UCSD-AML1 (cell line): Measurements from ENCODE around the gene RAD50.

ENCODE experiments used
- DNase-seq: peaks from one replicate; lab custom pipeline; 2025; ENCODE audit not compliant: unreplicated experiment; lab: John Stamatoyannopoulos, UW

The RAD50 gene

DNA sequence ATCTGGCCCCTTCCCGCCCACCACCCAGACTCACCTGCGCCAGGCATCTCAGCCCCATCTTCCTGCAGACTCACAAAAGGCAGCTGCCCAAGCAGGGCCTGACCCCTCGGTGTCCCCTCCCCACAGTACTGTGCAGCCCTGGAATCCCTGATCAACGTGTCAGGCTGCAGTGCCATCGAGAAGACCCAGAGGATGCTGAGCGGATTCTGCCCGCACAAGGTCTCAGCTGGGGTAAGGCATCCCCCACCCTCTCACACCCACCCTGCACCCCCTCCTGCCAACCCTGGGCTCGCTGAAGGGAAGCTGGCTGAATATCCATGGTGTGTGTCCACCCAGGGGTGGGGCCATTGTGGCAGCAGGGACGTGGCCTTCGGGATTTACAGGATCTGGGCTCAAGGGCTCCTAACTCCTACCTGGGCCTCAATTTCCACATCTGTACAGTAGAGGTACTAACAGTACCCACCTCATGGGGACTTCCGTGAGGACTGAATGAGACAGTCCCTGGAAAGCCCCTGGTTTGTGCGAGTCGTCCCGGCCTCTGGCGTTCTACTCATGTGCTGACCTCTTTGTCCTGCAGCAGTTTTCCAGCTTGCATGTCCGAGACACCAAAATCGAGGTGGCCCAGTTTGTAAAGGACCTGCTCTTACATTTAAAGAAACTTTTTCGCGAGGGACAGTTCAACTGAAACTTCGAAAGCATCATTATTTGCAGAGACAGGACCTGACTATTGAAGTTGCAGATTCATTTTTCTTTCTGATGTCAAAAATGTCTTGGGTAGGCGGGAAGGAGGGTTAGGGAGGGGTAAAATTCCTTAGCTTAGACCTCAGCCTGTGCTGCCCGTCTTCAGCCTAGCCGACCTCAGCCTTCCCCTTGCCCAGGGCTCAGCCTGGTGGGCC is 103.1 kb downstream of the RAD50 start:
- DNase-seq: no peak

DNA sequence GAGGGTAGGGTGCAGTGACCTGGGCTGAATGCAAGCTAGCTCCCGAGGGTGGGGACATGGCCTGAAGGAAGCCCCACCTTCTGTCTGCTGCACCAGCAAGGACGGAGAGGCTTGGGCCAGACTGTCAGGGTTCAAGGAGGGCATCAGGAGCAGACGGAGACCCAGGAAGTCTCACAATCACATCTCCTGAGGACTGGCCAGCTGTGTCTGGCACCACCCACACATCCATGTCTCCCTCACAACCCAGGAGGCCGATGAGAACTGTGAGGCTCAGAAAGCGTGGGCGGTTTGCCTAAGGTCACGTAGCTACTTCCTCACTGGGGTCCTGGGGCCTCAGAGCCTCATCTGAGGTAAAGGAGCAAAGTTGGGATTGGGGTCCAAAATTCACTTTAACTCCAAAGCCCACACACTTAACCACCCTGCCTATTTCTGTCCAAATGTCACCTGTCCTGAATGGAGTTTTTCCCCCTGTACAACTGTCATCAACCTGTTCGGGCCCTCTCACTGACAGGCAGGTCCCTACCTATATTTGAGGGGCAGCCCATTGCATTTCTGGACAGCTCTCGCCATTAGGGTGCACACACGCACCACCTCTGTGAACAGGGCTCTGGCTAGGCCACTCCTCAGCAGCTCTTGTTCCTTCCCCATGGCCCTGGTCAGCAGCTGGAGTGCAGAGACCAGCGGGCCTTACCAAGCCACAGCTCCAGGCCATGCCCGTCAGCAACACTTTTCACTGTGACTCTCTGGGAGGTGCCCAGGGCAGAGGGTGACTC is 104.6 kb downstream of the RAD50 start:
- DNase-seq: no peak

DNA sequence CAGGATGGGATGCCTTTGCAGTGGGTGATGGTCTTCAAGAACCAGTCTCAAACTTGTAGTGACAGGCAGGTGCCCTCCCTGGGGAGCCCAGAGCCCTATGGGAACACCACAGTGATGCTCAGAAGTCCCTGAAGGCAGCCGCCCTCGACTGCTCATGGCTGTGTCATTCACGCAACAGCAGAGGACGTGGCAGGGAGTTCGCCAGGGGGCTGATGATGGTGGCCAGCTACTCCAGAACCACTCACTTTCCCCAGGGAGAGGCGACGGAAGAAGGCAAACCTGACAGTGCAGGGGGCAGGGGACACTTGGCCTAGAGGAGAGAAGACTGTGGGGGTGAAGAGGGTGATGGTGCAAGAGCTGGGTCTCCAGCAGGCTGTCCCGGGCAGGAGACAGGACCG is 105.2 kb downstream of the RAD50 start:
- no peak for DNase-seq

DNA sequence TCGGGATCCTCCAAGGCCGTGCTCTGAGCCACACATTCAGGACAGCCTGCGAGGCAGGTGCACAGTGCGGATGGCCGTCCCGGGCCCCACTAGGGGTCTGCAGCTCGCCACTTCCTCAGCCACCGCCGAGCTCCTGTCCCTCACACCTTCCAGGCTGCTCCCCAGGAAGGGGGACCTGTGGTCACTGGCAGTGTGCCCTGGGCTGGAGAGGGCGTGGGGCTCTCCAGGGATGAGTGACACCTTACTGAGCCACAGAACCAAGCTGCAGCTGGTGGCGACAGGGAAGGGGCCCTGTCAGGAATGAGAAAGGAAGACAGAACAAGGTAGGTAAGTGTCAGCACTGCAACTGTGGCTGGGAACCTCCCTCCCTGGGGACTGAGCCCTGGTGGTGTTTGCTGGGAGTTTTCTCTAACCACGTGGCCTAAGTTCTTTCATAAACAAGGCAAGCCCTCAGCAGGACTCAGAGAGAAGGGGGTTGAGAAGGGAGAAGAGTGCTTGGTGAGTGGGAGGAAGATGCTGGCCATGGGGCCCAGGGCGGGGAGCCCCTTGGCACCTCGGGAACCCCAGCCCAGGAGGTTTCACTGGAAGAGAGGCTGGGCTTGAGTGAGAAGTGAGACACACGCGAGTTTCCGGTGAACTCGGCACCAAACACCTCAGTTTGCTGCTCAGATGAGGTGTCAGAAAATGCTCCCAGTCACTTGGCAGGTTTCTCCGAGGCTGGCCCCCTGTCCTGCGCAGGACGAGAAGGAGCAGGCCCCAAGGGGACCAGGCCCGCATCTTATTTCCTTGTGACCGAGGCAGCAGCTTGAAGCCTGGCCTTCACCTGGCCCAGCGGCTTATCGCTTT is 106.4 kb downstream of the RAD50 start:
- peak; percentile 32 for DNase-seq

DNA sequence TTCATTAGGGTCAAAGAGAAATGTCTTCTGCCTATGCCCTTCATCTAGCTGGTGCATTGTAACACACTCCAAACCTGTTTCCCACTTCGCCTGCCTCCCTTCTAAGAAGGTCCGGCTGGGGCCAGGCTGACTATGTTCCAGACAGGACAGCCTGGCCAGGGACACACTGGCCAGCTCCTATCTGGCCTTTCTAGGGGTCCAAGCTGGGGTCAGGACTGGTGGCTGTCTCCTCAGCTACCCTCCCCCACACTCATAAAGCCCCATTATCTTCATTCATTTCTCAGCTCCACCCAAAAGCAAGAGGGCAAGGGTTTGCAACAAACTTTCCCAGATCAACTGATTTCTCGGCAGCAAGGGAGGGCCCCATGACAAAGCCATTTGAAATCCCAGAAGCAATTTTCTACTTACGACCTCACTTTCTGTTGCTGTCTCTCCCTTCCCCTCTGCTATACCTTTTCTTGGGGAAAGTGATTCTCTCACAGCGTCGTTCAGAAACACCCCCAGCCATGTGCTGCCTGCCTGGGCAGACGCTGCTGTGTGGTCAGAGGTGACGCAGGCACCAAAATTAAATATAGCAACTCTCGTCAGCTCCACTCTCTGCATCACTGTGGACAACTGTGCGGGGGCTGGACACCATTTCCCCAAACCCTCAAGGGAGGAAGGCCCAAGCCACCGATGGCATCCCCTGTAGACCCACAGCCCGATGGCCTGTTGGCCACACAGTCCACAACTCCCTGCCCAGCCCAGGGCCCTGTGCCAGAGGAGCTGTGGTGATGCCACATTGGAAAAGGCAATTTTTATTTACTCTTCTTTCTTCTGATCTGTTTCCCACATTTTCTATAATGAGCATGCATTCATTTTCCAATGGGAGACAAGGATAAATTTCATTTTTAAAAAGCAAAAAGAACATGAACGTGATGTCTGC is 107.3 kb downstream of the RAD50 start:
- no peak for DNase-seq

DNA sequence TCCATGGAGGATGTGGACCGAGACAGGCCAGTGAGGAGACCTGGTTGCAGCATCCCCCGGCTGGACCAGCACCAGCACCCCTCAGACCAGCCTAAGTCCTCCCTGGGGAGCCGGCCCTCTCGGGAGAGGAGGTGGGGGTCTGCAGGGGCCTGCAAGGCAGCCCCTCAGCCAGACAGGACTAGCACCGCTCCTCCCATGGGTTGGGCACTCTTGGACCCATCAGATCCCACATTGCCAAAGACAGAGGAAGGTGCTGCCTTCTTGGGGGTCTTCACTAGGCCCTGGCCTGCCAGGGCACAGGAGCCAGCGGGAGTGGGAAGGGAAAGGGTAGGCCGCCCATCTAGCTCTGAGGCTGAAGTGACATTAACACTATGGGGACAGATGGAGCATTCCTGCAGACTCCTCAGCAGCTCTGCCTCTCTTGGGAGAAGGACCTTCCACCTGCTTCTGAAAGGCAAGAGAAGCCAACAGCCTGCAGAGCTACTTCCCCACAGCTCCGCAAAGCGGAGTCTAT is 108.0 kb downstream of the RAD50 start:
- no peak for DNase-seq

DNA sequence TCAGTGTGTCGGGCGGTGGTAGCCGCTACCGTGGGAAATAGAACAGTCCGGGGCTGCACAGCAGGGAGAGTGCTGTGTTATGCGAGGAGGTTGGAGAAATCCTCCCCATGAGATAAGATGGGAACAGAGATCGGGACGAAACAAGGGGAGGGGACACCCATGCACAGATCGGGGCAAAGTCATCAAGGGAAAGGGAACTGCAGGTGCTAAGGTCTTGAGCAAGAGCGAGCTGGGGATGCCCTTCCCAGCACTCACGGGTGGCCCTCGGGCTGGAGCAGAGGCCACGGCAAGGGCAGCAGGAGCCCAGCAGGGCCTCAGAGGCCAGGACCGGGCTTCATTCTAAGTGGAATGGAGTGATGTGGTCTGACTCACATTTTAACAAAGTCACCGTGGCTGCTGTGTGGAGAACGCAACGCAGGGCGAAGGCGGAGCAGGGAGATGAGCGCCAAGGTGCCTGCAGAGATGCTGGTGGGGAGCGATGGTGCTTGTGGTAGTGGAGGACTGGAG is 108.8 kb downstream of the RAD50 start:
- no peak for DNase-seq

DNA sequence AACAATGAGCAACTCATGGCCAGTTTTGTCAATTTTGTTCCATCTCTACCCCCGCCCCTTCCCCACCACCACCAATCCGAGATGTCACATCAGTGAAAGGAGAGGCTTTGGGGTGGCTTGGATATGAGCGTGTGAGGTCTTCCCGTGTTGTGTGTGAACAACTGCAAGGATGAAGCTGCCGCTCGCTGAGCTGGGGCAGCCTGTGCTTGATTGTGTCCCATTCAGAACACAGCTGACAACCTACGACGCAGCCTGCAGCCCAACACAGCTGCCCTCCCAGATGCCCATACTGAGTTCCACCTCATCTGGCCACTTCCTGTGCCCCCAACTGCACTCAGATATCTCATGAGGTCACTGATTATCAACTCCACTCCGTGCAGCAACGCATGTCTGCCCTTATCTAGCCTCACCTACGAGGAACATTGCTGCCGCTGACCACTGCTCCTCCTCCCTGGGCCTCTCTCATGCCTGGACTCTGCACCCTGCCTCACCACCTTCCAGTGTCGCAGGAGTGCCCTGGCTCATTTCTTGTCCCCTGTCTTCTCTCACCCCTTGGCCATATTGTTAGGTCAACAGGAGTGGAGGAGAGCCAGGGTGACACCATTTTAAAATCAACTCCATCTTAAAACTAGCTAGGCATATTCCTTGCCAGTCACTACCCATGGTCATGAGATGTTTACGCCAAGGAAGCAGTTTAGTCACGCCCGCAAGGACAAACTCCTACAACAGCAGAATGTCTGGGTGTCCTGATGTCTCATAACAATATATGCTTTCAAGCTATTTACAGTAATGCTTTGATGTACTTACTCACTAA is 109.7 kb downstream of the RAD50 start:
- no peak for DNase-seq

DNA sequence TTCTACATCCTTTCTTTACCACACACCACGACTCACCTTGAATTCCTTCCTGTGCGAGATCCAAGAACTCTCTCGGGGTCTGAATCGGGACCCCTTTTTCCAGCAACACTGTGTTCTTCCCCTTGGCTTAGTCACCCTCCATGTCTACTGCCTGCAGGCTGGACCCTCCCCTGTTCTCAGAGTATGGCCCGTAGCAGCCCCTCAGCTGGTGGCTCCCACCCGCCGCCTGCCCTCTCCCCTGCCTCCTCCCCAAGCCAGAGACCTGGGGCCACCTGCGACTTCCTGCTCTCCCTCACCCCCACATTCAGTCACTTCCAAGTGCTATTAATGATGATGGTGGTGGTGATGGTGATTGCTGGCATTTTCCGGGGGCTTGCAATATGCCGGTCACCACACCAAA is 110.5 kb downstream of the RAD50 start:
- no peak for DNase-seq

DNA sequence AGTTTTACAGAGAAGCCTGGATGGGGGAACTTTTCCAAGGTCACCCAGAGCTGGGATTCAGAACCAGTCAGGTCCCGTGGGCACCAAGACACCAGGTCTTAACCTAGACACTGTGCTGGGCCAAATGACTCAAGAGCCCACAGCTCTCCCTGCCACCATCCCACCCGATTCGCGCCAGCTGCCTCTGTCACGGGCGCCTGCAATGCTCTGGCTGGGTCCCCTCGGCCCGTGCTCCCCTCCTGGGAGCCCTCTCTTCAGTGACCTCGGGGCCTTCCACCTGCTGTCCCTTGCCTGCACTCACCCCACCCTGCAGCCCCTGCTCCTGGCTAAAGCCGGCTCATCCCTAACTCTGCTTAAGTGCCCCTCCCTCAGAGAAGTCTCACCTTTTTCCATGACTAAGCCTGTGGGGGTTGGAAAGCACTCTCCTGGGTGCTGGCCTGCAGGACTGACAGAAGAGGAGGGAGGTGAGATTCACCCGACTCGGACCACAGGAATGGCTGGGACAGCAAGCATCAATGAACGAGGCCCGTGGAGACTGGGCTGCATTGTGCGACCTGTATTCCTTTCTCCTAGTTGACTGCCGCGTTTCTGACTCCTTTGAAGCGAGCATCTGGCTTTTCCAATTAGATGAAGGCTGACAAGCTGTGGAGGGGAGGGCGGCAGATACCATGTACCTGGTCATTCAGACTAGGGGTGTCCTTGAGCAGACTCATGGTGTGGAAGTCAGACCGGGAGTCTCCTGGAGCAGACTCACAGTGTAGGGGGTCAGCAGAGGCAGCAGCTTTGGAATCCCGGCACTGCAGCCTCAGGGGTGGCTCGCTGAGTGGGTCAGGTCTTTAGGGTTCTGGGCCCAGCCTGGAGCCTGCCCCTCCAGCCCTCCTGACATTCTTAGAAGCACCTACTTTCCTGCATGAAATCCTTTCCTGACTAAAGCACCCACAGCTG is 111.3 kb downstream of the RAD50 start:
- no peak for DNase-seq

DNA sequence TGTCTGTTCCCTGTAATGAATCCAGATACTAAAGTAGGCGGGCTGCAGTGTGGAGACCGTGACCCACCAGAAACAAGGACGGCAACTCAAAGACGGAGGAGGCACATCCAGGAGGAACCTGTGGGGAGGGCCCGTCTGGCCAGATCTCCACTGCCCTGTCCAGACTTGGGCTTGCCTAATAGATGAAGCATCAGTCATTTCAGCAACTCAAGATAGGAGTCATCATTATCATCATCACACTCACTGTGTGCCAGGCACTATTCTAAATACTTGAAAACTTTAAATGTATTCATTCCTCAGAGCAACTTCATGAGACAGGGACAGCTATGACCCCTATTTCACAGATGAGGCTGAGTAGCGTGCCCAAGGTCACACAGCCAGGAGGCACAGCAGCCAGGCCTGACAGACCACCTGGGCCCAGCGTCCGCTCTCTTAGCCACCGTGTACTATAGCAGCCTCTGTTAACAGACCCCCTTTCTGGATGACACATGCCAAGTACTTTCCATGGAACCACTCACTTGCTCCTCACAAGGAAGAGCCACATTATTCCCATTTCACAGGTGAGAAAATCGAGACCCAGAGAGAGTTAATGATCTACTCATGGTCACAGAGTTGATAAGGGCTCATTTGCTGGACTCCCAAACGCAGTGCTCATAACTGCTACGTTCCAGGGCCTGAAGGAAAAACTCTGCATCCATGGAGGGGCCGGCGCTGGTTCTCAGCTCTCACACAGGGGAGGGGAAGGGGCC is 112.1 kb downstream of the RAD50 start:
- no peak for DNase-seq

DNA sequence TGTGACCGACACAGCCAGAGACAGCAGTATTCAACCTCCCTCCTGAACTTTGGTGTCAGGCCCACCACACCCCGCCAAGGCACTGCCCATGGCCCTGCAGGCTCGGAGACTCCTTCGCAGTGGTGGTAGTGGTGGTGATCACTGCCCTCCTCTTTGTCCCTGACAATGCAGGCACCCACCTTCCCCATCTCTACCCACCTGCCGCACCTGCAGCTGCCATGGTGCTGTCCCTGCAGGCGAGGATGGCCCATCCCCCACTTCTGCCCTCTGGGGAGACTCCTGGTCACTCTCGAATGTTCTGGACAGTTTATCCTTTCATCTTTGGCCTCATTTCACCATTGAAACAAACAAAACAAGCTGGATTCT is 112.7 kb downstream of the RAD50 start:
- no peak for DNase-seq

DNA sequence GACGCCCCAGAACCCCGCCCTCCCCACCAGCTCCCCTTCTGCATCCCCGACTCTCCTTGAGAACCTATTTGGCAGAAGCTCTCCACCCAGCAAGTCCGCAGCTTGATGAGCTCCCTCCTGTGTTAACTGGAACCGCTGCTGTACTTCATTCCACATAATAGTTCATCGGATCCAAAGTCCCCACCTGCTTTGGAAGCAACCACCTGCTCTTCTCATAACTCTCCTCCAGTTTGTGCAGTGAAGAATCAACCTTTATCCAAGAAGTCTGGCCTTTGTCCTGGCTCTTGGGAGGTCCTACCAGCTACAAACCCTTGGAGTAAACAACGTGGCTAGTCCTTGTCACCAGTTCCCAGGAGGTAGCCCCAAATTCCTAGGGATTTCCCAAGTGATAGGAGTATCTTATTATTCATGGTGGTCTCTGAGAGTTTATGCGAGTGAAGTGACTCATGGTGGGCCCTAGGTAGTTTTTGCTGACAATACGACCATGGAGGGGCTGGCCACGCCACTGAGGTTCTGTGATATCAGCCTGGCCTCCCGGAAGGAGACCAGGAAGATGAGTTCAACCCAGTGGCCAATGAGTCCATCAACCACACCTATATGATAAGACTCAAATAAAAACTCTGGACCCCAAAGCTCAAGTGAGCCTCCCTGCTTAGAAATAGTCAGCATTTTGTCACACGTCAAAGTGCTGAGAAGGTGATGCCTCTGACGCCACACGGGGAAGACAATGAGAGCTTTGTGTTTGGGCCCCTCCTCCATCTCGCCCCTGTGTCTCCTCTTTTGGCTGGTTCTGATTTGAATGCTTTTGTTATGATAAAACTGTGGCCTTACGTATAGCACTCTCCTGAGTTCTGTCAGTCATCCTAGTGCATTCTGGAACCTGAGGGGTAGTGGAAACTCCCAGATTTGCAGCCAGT is 113.4 kb downstream of the RAD50 start:
- no peak for DNase-seq

DNA sequence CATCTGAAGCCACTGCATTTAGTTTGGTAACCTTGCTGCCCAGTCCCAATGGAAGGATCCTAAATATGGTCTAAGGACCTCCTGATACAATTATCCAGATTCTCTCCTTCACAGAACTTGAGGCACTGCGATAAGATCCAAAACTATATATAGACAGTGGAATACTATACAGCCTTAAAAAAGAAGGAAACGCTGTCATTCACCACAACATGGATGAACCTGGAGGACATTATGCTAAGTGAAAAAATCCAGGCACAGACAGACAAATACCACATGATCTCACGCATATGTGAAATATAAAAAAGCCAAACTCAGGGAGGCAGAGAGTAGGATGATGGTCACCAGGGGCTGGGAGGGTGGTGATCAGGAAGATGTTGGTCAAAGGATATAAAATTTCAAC is 114.2 kb downstream of the RAD50 start:
- no peak for DNase-seq

DNA sequence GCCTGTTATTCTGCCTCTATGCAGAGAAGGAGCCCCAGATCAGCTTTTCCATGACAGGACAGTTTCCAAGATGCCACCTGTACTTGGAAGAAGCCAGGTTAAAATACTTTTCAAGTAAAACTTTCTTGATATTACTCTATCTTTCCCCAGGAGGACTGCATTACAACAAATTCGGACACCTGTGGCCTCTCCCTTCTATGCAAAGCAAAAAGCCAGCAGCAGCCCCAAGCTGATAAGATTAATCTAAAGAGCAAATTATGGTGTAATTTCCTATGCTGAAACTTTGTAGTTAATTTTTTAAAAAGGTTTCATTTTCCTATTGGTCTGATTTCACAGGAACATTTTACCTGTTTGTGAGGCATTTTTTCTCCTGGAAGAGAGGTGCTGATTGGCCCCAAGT is 116.7 kb downstream of the RAD50 start:
- no peak for DNase-seq

DNA sequence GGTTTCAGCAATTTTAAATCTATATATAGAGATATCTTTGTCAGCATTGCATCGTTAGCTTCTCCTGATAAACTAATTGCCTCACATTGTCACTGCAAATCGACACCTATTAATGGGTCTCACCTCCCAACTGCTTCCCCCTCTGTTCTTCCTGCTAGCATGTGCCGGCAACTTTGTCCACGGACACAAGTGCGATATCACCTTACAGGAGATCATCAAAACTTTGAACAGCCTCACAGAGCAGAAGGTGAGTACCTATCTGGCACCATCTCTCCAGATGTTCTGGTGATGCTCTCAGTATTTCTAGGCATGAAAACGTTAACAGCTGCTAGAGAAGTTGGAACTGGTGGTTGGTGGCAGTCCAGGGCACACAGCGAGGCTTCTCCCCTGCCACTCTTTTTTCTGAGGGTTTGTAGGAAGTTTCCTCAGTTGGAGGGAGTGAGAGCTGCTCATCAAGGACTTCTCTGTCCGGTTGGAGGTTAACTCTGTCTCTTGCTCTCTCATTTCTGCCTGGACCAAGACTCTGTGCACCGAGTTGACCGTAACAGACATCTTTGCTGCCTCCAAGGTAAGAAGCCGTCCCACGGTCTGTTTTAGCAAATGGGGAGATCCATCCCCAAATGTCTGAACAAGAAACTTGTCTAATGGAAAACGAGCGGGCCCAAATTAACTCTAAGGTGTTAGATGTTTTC is 117.3 kb downstream of the RAD50 start, which contains the start of gene IL4:
Gene IL4 (plus strand): TSS at position 51 of the 692 bp plus-strand sequence. CDS start 62 bp downstream, at position 113.
- no peak for DNase-seq
